SHP77 (cell line): ENCODE measurements around the gene SANBR.

Source experiments
- DNase-seq, 2 experiments: peaks; one replicate each; lab custom pipeline; 2025; lab: John Stamatoyannopoulos, UW

The SANBR gene

DNA sequence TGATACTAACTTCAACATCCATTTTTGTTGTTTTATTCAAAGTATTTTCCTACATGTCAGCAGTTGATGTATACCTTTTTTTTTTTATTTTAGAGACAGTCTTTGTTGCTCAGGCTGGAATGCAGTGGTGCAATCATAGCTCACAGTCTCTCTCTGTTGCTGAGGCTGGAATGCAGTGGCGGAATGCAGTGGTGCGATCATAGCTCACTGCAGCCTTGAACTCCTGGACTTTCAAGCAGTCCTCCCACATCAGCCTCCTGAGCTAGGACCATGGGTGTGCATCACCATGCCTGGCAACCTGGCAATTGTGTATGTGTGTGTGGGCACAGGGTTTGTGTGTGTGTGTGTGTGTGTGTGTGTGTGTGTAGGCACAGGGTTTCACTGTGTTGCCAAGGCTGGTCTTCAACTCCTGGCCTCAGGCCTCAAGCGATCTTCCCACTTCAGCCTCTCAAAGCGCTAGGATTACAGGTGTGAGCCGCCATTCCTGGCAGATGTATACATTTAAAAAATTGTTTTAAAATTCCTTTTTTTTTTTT lies 24.8 kb downstream of the SANBR start:
- no peak for DNase-seq

DNA sequence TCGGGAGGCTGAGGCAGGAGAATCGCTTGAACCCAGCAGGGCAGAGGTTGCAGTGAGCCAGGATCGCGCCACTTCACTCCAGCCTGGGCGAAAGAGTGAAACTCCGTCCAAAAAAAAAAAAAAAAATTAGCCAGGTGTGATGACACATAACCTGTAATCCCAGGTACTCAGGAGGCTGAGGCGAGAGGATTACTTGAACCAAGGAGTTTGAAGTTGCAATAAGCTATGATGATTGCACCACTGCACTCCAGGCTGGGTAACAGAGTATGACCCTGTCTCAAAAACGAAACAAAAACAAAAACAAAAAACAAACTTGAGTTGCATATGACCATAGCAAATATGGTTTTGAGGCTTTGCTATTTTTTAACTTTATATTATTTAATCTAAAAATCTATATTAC lies 25.8 kb downstream of the SANBR start:
- DNase-seq: no peak

DNA sequence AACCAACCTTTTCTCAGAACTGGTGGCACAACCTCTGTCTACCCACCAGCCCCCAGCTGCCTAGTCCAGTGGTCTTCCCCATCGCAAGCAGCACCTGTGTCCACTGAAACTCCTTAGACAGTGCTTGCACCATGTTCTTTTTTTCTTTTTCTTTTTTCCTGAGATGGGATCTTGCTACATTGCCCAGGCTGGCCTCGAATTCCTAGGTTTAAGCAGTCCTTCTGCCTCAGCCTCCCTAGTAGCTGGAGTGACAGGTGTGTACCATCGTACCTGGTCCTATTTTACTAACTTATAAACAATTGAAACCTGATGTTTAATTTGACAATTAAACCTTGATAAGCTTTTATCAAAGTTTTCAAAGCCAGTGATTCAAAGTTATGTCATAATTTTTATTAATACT lies 30.8 kb downstream of the SANBR start:
- DNase-seq: no peak

DNA sequence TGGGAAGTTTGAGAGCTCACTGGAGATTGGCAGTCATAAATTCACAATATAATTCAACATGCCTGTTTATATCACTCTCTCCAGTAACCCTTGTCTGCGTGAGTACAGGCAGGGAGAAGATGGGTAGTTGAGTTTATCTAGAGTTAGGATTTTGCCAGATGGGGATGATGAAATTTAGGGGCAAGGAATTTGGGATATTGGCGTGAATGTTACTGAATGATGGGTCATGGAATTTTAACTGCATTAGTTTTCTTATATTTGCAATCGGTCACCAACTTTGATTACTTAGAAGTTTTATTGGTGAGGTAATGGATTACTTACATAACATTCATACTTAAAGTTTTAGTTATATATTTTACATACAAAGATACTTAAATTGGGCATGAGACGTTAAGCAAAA lies 35.1 kb downstream of the SANBR start:
- no peak for DNase-seq

DNA sequence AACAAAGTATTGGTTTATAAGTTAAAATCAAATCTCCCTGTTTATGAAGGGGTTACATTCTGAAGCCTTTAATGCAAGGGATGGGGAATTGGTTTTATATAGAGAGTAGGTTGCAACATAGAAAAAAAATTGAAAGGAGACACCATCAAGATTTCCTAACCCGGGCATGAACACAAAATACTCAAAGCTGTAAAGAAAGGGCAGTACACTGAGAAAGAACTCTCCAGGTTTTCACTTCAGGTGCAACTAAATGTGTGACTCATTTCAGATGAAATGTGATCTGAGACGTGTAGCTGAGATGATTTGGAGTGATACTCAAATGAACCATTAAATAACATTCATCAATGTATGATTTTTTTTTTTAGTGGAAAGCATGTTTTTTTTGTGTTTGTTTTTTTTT lies 43.6 kb downstream of the SANBR start:
- no peak for DNase-seq

DNA sequence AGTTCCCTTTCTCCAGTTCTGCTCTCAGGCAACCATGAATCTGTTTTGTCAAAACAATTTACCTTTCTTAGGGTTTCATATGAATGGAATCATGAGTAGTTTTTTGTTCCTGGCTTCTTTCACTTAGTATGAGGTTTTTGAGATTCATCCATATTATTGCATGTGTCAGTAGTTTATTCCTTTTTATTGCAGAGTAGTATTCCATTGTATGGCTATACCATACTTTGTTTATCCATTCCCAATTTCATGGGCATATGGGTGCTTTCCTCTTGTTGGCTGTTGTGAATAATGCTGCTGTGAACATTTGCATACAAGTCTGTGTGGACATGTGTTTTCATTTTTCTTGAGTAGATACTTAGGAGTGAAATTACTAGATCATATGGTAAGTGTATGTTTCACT lies 46.0 kb downstream of the SANBR start:
- DNase-seq: no peak

DNA sequence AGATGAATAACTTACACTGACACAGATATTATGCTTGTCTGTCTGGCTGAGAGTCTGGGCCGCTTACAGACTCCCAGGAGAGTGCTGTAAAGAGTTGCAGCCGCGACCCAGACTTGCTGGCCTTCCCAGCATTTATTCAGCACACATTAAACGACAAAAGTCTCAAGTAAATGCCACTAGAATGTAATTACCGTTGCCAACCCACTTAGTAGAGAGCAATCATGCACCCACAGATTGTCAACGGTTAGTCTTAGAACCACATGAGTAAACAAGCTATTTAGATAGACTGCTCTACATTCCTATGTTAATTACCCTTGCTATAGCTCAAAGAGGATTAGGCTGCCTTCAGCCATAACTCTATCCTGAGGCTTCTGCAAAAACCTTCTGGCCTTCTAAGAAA lies 48.5 kb downstream of the SANBR start:
- no peak for DNase-seq
